Measurements from ENCODE around the gene RAD52.

RAD52 gene

GRCh38 chr12:873954-874353 is 75.5 kb downstream of the RAD52 start:
- no peak for DNase-seq (ENCODE audit: low read depth in 1 of 2, low spot score in 1 of 2)

GRCh38 chr12:870378-870777 is 79.1 kb downstream of the RAD52 start:
- no peak for DNase-seq (ENCODE audit: low read depth in 1 of 2, low spot score in 1 of 2)

GRCh38 chr12:868722-869121 is 80.8 kb downstream of the RAD52 start:
- DNase-seq (ENCODE audit: low read depth in 1 of 2, low spot score in 1 of 2), result no peak

GRCh38 chr12:867905-868304 is 81.6 kb downstream of the RAD52 start:
- no peak for DNase-seq (ENCODE audit: low read depth in 1 of 2, low spot score in 1 of 2)

GRCh38 chr12:865614-866013 is 83.9 kb downstream of the RAD52 start:
- no peak for DNase-seq (ENCODE audit: low read depth in 1 of 2, low spot score in 1 of 2)

GRCh38 chr12:863285-863684 is 86.2 kb downstream of the RAD52 start:
- DNase-seq (ENCODE audit: low read depth in 1 of 2, low spot score in 1 of 2), result no peak

GRCh38 chr12:862303-862911 is 87.1 kb downstream of the RAD52 start:
- DNase-seq (ENCODE audit: low read depth in 1 of 2, low spot score in 1 of 2), result no peak
